Stimulated activated CD4-positive, alpha-beta T cell treated with anti-CD3 and anti-CD28 coated beads, Interleukin-4, amount 100 ng/mL, for 1 hour (primary cell): Measurements from ENCODE around the gene DAPK1.
A peak's percentile ranks its signal among the peaks of the same experiment; 100 is the strongest.

Experiments used
- DNase-seq: peaks from one replicate; pipeline ENCODE4 v3.0.0-alpha.2; 2020

Gene DAPK1

GRCh38 chr9:87655731-87656130 lies 158.1 kb downstream of the DAPK1 start:
- no peak for DNase-seq

GRCh38 chr9:87656485-87656884 lies 158.8 kb downstream of the DAPK1 start:
- DNase-seq: no peak

- DNase-seq: no peak
These were observed 159.5 kb downstream of the DAPK1 start for GRCh38 chr9:87657190-87657589.

- no peak for DNase-seq
These were observed 160.2 kb downstream of the DAPK1 start for GRCh38 chr9:87657893-87658292.

GRCh38 chr9:87658511-87658910 lies 160.8 kb downstream of the DAPK1 start:
- no peak for DNase-seq

GRCh38 chr9:87659534-87660419 lies 162.1 kb downstream of the DAPK1 start:
- DNase-seq: no peak

- no peak for DNase-seq
These were observed 163.6 kb downstream of the DAPK1 start for GRCh38 chr9:87661241-87661640.

- peak; percentile 65 for DNase-seq
These were observed 165.3 kb downstream of the DAPK1 start for GRCh38 chr9:87662808-87663528.

- DNase-seq: no peak
These were observed 165.9 kb downstream of the DAPK1 start for GRCh38 chr9:87663556-87663955.

GRCh38 chr9:87664153-87665060 lies 166.7 kb downstream of the DAPK1 start:
- DNase-seq: no peak

GRCh38 chr9:87665505-87665904 lies 167.8 kb downstream of the DAPK1 start:
- DNase-seq: no peak

GRCh38 chr9:87667164-87667738 lies 169.6 kb downstream of the DAPK1 start:
- no peak for DNase-seq

- no peak for DNase-seq
These were observed 170.6 kb downstream of the DAPK1 start for GRCh38 chr9:87668222-87668621.

- DNase-seq: no peak
These were observed 171.1 kb downstream of the DAPK1 start for GRCh38 chr9:87668722-87669121.

GRCh38 chr9:87670572-87671264 lies 173.1 kb downstream of the DAPK1 start:
- no peak for DNase-seq

- DNase-seq: no peak
These were observed 173.8 kb downstream of the DAPK1 start for GRCh38 chr9:87671478-87671877.

GRCh38 chr9:87671925-87672324 lies 174.3 kb downstream of the DAPK1 start:
- no peak for DNase-seq

GRCh38 chr9:87672586-87672985 lies 174.9 kb downstream of the DAPK1 start:
- no peak for DNase-seq

- no peak for DNase-seq
These were observed 175.9 kb downstream of the DAPK1 start for GRCh38 chr9:87673446-87674120.

GRCh38 chr9:87674565-87675299 lies 177.1 kb downstream of the DAPK1 start:
- no peak for DNase-seq
